CD4-positive, alpha-beta T cell treated with Interleukin-1 beta for 1 hour (primary cell): ENCODE measurements around the gene RPL37.
"Not testable (repeated sequence)": the region's sequence is repeated elsewhere in the genome, so short reads cannot be mapped to it uniquely, and the experiment has no call there.

ENCODE experiments used
- DNase-seq, 2 donors: peaks; one replicate each; pipeline ENCODE4 v3.0.0-alpha.2; 2020 to 2022

Gene RPL37

GRCh38 chr5:40833712-40834229, 1.3 kb downstream of the RPL37 start:
- no peak for DNase-seq

GRCh38 chr5:40832345-40832744, 2.7 kb downstream of the RPL37 start:
- DNase-seq, result no peak

- DNase-seq, result no peak
These were observed 3.4 kb downstream of the RPL37 start for GRCh38 chr5:40831346-40832210.

- no peak for DNase-seq
These were observed 5.1 kb downstream of the RPL37 start for GRCh38 chr5:40829748-40830533.

- DNase-seq, result no peak
These were observed 6.0 kb downstream of the RPL37 start for GRCh38 chr5:40828690-40829661.

GRCh38 chr5:40828021-40828631, 6.9 kb downstream of the RPL37 start:
- no peak for DNase-seq

GRCh38 chr5:40827188-40827977, 7.6 kb downstream of the RPL37 start:
- no peak for DNase-seq

- DNase-seq, result no peak
These were observed 8.4 kb downstream of the RPL37 start for GRCh38 chr5:40826489-40827187.

- not testable (repeated sequence) for DNase-seq
These were observed 9.5 kb downstream of the RPL37 start for GRCh38 chr5:40825461-40826043.

- DNase-seq, result no peak
These were observed 11.6 kb downstream of the RPL37 start for GRCh38 chr5:40823459-40823858.

GRCh38 chr5:40813698-40814281, 21.2 kb downstream of the RPL37 start:
- no peak for DNase-seq

- no peak for DNase-seq
These were observed 22.9 kb downstream of the RPL37 start for GRCh38 chr5:40812125-40812524.

- no peak for DNase-seq
These were observed 33.1 kb downstream of the RPL37 start for GRCh38 chr5:40801771-40802562.

- DNase-seq, result no peak
These were observed 35.8 kb downstream of the RPL37 start for GRCh38 chr5:40799258-40799657.

- DNase-seq, result no peak
These were observed 36.2 kb downstream of the RPL37 start for GRCh38 chr5:40798801-40799210.

GRCh38 chr5:40798012-40798800, 36.8 kb downstream of the RPL37 start, which contains the start of gene PRKAA1:
TSS of gene PRKAA1 (minus strand) at chr5:40798374. CDS start at chr5:40798189, 185 bp downstream.
- peak; percentile 89 to 92 for DNase-seq

GRCh38 chr5:40797273-40798011, 37.6 kb downstream of the RPL37 start:
- DNase-seq, result peak; percentile 71 to 81
